ENCODE measurements around the gene ALDH1L1. TPM values are rescaled to one million over a fixed set of nuclear protein-coding genes. Genes with fewer than 3 reads are reported as not detected.

ALDH1L1 gene
- total and polyA plus RNA-seq, 9 of the 15 experiments (the other 6 are each of a cell fraction or from before 2014, with no cell fraction given) = 0.06 to 1.9 (median 0.57) TPM; not detected in 1

DNA sequence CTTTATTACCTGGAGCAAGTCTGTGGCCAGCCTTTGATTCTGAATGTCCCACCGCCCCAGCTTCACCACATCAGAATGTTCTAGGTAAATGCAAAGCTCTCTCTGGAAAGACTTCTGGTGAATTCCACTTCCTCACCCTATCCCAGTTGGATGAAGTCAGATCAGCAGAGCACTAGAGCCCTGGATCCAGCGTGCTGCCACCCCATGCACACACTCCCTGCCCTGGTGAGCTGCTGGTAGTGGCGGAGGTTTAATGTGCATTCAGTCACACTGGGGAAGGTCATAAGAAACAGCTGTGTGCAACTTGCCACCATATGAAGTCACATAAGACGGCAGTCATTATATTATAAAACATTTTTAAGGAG, 80.1 kb downstream of the ALDH1L1 start (continued):
- no peak for TF ChIP-seq KLF10 (CRISPR knock-in tag; IDR thresholded peaks at IDR 0.05)
- TF ChIP-seq, protein P1, sequence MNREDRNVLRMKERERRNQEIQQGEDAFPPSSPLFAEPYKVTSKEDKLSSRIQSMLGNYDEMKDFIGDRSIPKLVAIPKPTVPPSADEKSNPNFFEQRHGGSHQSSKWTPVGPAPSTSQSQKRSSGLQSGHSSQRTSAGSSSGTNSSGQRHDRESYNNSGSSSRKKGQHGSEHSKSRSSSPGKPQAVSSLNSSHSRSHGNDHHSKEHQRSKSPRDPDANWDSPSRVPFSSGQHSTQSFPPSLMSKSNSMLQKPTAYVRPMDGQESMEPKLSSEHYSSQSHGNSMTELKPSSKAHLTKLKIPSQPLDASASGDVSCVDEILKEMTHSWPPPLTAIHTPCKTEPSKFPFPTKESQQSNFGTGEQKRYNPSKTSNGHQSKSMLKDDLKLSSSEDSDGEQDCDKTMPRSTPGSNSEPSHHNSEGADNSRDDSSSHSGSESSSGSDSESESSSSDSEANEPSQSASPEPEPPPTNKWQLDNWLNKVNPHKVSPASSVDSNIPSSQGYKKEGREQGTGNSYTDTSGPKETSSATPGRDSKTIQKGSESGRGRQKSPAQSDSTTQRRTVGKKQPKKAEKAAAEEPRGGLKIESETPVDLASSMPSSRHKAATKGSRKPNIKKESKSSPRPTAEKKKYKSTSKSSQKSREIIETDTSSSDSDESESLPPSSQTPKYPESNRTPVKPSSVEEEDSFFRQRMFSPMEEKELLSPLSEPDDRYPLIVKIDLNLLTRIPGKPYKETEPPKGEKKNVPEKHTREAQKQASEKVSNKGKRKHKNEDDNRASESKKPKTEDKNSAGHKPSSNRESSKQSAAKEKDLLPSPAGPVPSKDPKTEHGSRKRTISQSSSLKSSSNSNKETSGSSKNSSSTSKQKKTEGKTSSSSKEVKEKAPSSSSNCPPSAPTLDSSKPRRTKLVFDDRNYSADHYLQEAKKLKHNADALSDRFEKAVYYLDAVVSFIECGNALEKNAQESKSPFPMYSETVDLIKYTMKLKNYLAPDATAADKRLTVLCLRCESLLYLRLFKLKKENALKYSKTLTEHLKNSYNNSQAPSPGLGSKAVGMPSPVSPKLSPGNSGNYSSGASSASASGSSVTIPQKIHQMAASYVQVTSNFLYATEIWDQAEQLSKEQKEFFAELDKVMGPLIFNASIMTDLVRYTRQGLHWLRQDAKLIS (CRISPR knock-in tag; IDR thresholded peaks at IDR 0.05) = no peak

DNA sequence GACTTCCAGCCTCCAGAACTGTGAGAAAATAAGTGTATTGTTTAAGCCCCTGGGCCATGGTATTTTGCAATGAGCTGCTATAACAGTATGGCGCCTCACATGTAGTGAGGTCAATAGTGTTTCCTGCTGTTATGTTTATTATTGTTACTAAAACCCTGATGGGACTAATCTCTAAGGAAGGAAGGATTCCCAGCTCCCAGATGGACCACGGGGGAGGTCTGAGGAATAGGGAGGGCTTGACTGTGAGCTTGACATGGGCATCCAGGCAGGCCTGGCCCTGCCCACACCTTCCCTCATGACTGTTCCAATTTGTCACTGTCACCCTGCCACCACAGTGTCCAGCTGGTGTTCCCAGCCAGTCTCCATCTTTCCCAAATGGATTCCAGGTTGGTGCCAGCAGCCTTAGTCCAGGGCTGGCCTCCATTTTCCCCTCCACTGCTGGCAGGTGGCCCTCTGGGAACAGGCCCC, 82.0 kb downstream of the ALDH1L1 start:
- Histone ChIP-seq H3K27ac (ENCODE audit: extremely low read depth, low read depth, low read length) (no peak overlapping the region), H3K4me2 (ENCODE audit: insufficient read depth, low read length) (no peak overlapping the region), H3K9ac (ENCODE audit: insufficient read depth in 1 of 2, low read depth in 2 of 2, low read length in 2 of 2) (no peak overlapping the region), H3K4me3 (no peak overlapping the region), H2AFZ (ENCODE audit: low read depth, low read length) (no peak overlapping the region), H3K4me1 (replicated peaks in 1 of 2; ENCODE audit: control insufficient read depth in 2 of 2, insufficient read depth in 2 of 2, low read length in 2 of 2) (peaks cover 0 to 3% of the 10 kb centered on the region in 2 experiments; a peak in 2 of 5 replicates), H3K9me3 (replicated peaks; ENCODE audit: control insufficient read depth, insufficient read depth, low read depth, low read length) (no peaks in the 10 kb centered on the region), H4K20me1 (replicated peaks; ENCODE audit: control insufficient read depth, insufficient read depth, low read length) (no peaks in the 10 kb centered on the region), H3K27me3 (ENCODE audit: control insufficient read depth in 2 of 2, insufficient read depth in 2 of 2, low read length in 2 of 2) (peaks cover 0 to 22% of the 10 kb centered on the region in 2 experiments; a peak in 4 of 5 replicates), H3K9me1 (ENCODE audit: control insufficient read depth, insufficient read depth, low read length) (no peaks in the 10 kb centered on the region), H3K79me2 (ENCODE audit: control insufficient read depth, insufficient read depth, low read length) (no peaks in the 10 kb centered on the region), H3K36me3 (ENCODE audit: control insufficient read depth, insufficient read depth, low read length) (no peaks in the 10 kb centered on the region)
- ATAC-seq (no peak), FAIRE-seq (no peak), DNase-seq (ENCODE audit: extremely low read depth in 1 of 4, low spot score in 3 of 4) (no peak)
- WGBS (ENCODE audit: insufficient coverage, low coverage, missing lambda C conversion rate) = 4% methylated on average over 2 of the region's 2 CpGs
- ChIA-PET CTCF (ENCODE audit: low intra/inter-chr PET ratio) (no interaction called here), POLR2A (interaction anchor here (0.6 kb wide), 1 partner anchor 24 kb away, joined by 3 read pairs; no protein-coding TSS in a partner anchor)
- intact Hi-C loops (cut with micrococcal nuclease) = no loop called here
- TF ChIP-seq RBM15 (IDR thresholded peaks at IDR 0.05; ENCODE audit: insufficient read depth, low read length) (no peak), CBFB (CRISPR knock-in tag; IDR thresholded peaks at IDR 0.05) (no peak), RFX7 (CRISPR knock-in tag; IDR thresholded peaks at IDR 0.05) (no peak), SP2 (IDR thresholded peaks at IDR 0.05; ENCODE audit: extremely low read depth, low read depth, low read length, poor library complexity, severe bottlenecking) (no peak), CBFA2T3 (IDR thresholded peaks at IDR 0.05) (no peak), PTRF (tag; IDR thresholded peaks at IDR 0.05) (no peak), NFATC3 (IDR thresholded peaks at IDR 0.05) (no peak), NFYB (IDR thresholded peaks at IDR 0.05; ENCODE audit: extremely low read depth, insufficient read length) (no peak)
- TF ChIP-seq, protein P2, sequence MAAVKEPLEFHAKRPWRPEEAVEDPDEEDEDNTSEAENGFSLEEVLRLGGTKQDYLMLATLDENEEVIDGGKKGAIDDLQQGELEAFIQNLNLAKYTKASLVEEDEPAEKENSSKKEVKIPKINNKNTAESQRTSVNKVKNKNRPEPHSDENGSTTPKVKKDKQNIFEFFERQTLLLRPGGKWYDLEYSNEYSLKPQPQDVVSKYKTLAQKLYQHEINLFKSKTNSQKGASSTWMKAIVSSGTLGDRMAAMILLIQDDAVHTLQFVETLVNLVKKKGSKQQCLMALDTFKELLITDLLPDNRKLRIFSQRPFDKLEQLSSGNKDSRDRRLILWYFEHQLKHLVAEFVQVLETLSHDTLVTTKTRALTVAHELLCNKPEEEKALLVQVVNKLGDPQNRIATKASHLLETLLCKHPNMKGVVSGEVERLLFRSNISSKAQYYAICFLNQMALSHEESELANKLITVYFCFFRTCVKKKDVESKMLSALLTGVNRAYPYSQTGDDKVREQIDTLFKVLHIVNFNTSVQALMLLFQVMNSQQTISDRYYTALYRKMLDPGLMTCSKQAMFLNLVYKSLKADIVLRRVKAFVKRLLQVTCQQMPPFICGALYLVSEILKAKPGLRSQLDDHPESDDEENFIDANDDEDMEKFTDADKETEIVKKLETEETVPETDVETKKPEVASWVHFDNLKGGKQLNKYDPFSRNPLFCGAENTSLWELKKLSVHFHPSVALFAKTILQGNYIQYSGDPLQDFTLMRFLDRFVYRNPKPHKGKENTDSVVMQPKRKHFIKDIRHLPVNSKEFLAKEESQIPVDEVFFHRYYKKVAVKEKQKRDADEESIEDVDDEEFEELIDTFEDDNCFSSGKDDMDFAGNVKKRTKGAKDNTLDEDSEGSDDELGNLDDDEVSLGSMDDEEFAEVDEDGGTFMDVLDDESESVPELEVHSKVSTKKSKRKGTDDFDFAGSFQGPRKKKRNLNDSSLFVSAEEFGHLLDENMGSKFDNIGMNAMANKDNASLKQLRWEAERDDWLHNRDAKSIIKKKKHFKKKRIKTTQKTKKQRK (IDR thresholded peaks at IDR 0.05; ENCODE audit: borderline replicate concordance, low read depth, low read length) = no peak
- TF ChIP-seq, protein P3, sequence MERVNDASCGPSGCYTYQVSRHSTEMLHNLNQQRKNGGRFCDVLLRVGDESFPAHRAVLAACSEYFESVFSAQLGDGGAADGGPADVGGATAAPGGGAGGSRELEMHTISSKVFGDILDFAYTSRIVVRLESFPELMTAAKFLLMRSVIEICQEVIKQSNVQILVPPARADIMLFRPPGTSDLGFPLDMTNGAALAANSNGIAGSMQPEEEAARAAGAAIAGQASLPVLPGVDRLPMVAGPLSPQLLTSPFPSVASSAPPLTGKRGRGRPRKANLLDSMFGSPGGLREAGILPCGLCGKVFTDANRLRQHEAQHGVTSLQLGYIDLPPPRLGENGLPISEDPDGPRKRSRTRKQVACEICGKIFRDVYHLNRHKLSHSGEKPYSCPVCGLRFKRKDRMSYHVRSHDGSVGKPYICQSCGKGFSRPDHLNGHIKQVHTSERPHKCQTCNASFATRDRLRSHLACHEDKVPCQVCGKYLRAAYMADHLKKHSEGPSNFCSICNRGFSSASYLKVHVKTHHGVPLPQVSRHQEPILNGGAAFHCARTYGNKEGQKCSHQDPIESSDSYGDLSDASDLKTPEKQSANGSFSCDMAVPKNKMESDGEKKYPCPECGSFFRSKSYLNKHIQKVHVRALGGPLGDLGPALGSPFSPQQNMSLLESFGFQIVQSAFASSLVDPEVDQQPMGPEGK (CRISPR knock-in tag; IDR thresholded peaks at IDR 0.05; ENCODE audit: borderline replicate concordance) = no peak
- no TSS peak for BruUV-seq (replicated peaks)
- in situ Hi-C loops (cut with MboI) = no loop called here
